ENCODE measurements around the gene UTP11. TPM values are rescaled to one million over a fixed set of nuclear protein-coding genes. Genes with fewer than 3 reads are reported as not detected.

The UTP11 gene
- total RNA-seq, 4 donors from 2014 or later, result 32.1 to 48.5 (median 39.5) TPM

DNA sequence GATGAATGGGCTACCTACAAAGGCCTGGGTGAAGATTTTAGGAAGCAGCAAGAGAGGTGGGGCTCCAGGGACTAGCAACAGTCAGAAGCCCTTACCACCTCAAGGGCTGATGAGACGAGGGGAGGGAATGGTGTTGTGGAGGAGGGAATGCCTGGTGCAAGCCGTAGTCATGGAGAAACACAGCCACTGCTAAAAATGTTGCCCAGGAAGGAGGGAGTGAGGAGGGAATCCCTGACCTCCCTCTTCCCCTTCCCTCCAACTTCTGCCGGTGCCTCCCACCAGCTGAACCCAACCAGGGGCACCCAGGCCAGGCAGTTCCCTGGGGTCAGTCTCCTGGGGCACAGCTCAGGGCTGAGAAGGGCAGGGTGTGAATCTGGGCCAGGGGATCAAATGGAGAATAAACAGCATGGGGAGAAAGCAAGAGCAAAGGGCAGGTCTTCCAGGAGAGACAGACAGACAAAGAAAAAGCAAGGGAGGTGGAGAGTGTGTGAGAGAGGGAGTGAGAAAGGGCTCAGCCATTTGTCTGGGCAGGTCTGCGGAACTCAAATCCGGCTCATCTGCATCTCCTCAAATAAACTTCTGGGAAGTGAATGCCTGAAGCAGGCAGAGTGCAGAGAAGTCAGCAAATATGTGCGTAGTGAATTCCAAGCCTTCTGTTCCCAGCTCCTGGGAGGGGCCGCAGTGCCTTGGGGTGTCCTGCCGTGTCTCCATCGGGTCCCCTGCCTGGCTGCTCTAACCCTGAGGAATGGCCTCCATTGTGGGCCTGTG lies 61.2 kb downstream of the UTP11 start:
- Histone ChIP-seq H3K27me3 (peaks cover 18% of the 10 kb centered on the region), H3K9me3 (no peaks in the 10 kb centered on the region), H3K4me3 (no peak overlapping the region), H3K36me3 (no peaks in the 10 kb centered on the region), H3K27ac (peak overlapping the region; percentile 54), H3K4me1 (peaks cover 43% of the 10 kb centered on the region)
- 35% methylated on average over 9 of the region's 9 CpGs for WGBS
- TF ChIP-seq, protein P1, sequence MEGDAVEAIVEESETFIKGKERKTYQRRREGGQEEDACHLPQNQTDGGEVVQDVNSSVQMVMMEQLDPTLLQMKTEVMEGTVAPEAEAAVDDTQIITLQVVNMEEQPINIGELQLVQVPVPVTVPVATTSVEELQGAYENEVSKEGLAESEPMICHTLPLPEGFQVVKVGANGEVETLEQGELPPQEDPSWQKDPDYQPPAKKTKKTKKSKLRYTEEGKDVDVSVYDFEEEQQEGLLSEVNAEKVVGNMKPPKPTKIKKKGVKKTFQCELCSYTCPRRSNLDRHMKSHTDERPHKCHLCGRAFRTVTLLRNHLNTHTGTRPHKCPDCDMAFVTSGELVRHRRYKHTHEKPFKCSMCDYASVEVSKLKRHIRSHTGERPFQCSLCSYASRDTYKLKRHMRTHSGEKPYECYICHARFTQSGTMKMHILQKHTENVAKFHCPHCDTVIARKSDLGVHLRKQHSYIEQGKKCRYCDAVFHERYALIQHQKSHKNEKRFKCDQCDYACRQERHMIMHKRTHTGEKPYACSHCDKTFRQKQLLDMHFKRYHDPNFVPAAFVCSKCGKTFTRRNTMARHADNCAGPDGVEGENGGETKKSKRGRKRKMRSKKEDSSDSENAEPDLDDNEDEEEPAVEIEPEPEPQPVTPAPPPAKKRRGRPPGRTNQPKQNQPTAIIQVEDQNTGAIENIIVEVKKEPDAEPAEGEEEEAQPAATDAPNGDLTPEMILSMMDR (IDR thresholded peaks at IDR 0.05), result no peak
- TF ChIP-seq POLR2A (IDR thresholded peaks at IDR 0.05) (no peak), EP300 (IDR thresholded peaks at IDR 0.05) (no peak), POLR2AphosphoS5 (IDR thresholded peaks at IDR 0.05) (no peak)
- no peak for DNase-seq (ENCODE audit: low spot score in 2 of 2)

DNA sequence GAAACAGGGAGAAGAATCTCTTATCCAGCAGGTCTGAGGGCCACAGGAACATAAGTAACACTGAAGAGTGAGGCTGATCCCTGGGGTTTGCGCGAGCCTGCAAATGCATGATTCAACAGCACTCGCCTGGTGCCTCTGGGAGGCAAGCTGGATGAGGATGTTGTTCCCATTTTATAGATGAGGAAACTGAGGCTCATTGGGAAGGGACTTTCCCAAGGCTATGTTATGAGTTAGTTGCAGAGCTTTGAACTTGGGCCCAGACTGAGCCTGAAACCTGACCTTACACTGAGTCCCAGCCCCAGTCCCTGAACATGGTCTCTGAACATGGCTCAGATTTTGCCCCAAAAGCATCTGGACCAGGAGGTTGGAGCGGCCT lies 61.8 kb downstream of the UTP11 start:
- TF ChIP-seq POLR2AphosphoS5 (IDR thresholded peaks at IDR 0.05), result no peak
- TF ChIP-seq POLR2A (IDR thresholded peaks at IDR 0.05), result no peak
- TF ChIP-seq EP300 (IDR thresholded peaks at IDR 0.05), result no peak
- TF ChIP-seq, protein P1 (IDR thresholded peaks at IDR 0.05), result no peak
- H3K4me3 ChIP-seq, result no peak overlapping the region
- H3K36me3 ChIP-seq, result no peaks in the 10 kb centered on the region
- no peak for DNase-seq (ENCODE audit: low spot score in 2 of 2)
- H3K27me3 ChIP-seq, result peaks cover 18% of the 10 kb centered on the region
- H3K4me1 ChIP-seq, result peaks cover 43% of the 10 kb centered on the region
- no peaks in the 10 kb centered on the region for H3K9me3 ChIP-seq
- peak overlapping the region; percentile 54 for H3K27ac ChIP-seq
- 70% methylated on average over 4 of the region's 4 CpGs for WGBS

Other genes with a start within 250 kb of the UTP11 start
- gene EPHA10, start 247.6 kb upstream of the UTP11 start, total RNA-seq, result under 1 TPM in 2 of 4 donors, not detected in 2; 0.23 to 0.34 TPM
- 1 to 10 TPM; 6.7 to 9.2 (median 7.5) TPM for gene MANEAL, start 218.9 kb upstream of the UTP11 start, total RNA-seq
- gene C1orf122, start 204.9 kb upstream of the UTP11 start, total RNA-seq, result 10 to 100 TPM; 27.7 to 54.5 (median 41.2) TPM
- gene YRDC, start 204.5 kb upstream of the UTP11 start, total RNA-seq, result 10 to 100 TPM; 13.1 to 41.7 (median 26.1) TPM
- 10 to 100 TPM in 2 of 4 donors, 1 to 10 TPM in 2; 8.8 to 13.5 (median 11.2) TPM for gene MTF1, start 153.1 kb upstream of the UTP11 start, total RNA-seq
- gene INPP5B, start 65.7 kb upstream of the UTP11 start, total RNA-seq, result 10 to 100 TPM; 14.0 to 30.9 (median 17.9) TPM
- gene SF3A3, start 22.7 kb upstream of the UTP11 start, total RNA-seq, result 10 to 100 TPM; 36.9 to 68.4 (median 43.6) TPM
- gene FHL3, start 7.2 kb upstream of the UTP11 start, total RNA-seq, result 10 to 100 TPM; 19.1 to 46.4 (median 35.1) TPM
- 10 to 100 TPM in 3 of 4 donors, 1 to 10 TPM in 1; 8.8 to 28.5 (median 13.5) TPM for gene POU3F1, start 34.1 kb downstream of the UTP11 start, total RNA-seq